Trophoblast cell (in vitro differentiated cells and primary cell): Measurements from ENCODE around the gene ZNF316.
"Not testable (repeated sequence)": the region's sequence is repeated elsewhere in the genome, so short reads cannot be mapped to it uniquely, and the experiment has no call there.

Experiments
- DNase-seq, 2 donors: peaks; one replicate each; pipeline ENCODE4 v3.0.0-alpha.2; 2016
- H2AFZ ChIP-seq: 2 replicates; pipeline ENCODE4 v1.6.1; 2013; ENCODE audit warnings: low read length, moderate library complexity, mild to moderate bottlenecking; ENCODE audit not compliant: insufficient read depth, poor library complexity
- H2AK5ac ChIP-seq: 2 replicates; pipeline ENCODE4 v1.6.1; 2013; ENCODE audit warnings: mild to moderate bottlenecking, low read length
- H2BK120ac ChIP-seq: 2 replicates; pipeline ENCODE4 v1.6.1; 2013; ENCODE audit warnings: low read length, mild to moderate bottlenecking, moderate library complexity; ENCODE audit not compliant: insufficient read depth, poor library complexity
- H2BK12ac ChIP-seq: 2 replicates; pipeline ENCODE4 v1.6.1; 2013; ENCODE audit warnings: mild to moderate bottlenecking, low read length, moderate library complexity
- H2BK5ac ChIP-seq: 2 replicates; pipeline ENCODE4 v1.6.1; 2013; ENCODE audit warnings: low read length, low read depth, moderate library complexity, mild to moderate bottlenecking; ENCODE audit not compliant: poor library complexity
- H3K14ac ChIP-seq: 2 replicates; pipeline ENCODE4 v1.6.1; 2013; ENCODE audit warnings: mild to moderate bottlenecking, low read length
- H3K18ac ChIP-seq: 2 replicates; pipeline ENCODE4 v1.6.1; 2013; ENCODE audit warnings: mild to moderate bottlenecking, low read length
- H3K23ac ChIP-seq: 2 replicates; pipeline ENCODE4 v1.6.1; 2013; ENCODE audit warnings: low read length
- H3K27ac ChIP-seq: 2 replicates; pipeline ENCODE4 v1.5.1; 2013; ENCODE audit warnings: low read depth, mild to moderate bottlenecking, inconsistent platforms, low read length, moderate library complexity
- H3K27me3 ChIP-seq: 2 replicates; pipeline ENCODE4 v1.6.1; 2013; ENCODE audit warnings: inconsistent platforms, mild to moderate bottlenecking, low read length, moderate library complexity; ENCODE audit not compliant: insufficient read depth
- H3K36me3 ChIP-seq, 2 experiments: 1 replicate in 1 of 2; 2 replicates in 1 of 2; pipeline ENCODE4 v1.6.1; 2013; ENCODE audit warnings: low read length in 2 of 2, mild to moderate bottlenecking in 2 of 2, moderate library complexity in 1 of 2; ENCODE audit not compliant: insufficient read depth in 2 of 2, control insufficient read depth in 1 of 2
- H3K4ac ChIP-seq: 2 replicates; pipeline ENCODE4 v1.6.1; 2013; ENCODE audit warnings: low read depth, mild to moderate bottlenecking, low read length, moderate library complexity
- H3K4me1 ChIP-seq, 2 experiments: 1 replicate in 1 of 2; 2 replicates in 1 of 2; pipeline ENCODE4 v1.6.1; 2013; ENCODE audit warnings: low read length in 2 of 2, mild to moderate bottlenecking in 2 of 2, moderate library complexity in 1 of 2; ENCODE audit not compliant: insufficient read depth in 2 of 2, control insufficient read depth in 1 of 2
- H3K4me2 ChIP-seq: 2 replicates; pipeline ENCODE4 v1.6.1; 2013; ENCODE audit warnings: inconsistent platforms, mild to moderate bottlenecking, low read length, moderate library complexity
- H3K4me3 ChIP-seq: 2 replicates; pipeline ENCODE4 v1.5.1; 2013; ENCODE audit warnings: mild to moderate bottlenecking, low read depth, low read length, inconsistent platforms
- H3K79me1 ChIP-seq: one replicate; pipeline ENCODE4 v1.6.1; 2013; ENCODE audit warnings: low read length
- H3K79me2 ChIP-seq: 2 replicates; pipeline ENCODE4 v1.6.1; 2013; ENCODE audit warnings: low read length, mild to moderate bottlenecking; ENCODE audit not compliant: control insufficient read depth, insufficient read depth, poor library complexity
- H3K9ac ChIP-seq: 2 replicates; pipeline ENCODE4 v1.6.1; 2013; ENCODE audit warnings: mild to moderate bottlenecking, low read length
- H3K9me3 ChIP-seq: 2 replicates; pipeline ENCODE4 v1.6.1; 2013; ENCODE audit warnings: low read depth, mild to moderate bottlenecking, control low read depth, inconsistent platforms, low read length; ENCODE audit not compliant: insufficient read depth
- H4K12ac ChIP-seq: 2 replicates; pipeline ENCODE4 v1.6.1; 2013; ENCODE audit warnings: low read depth, mild to moderate bottlenecking, low read length, moderate library complexity
- H4K8ac ChIP-seq: 2 replicates; pipeline ENCODE4 v1.6.1; 2013; ENCODE audit warnings: low read depth, mild to moderate bottlenecking, low read length, moderate library complexity
- H4K91ac ChIP-seq: one replicate; pipeline ENCODE4 v1.6.1; 2013; ENCODE audit warnings: low read depth, mild to moderate bottlenecking, low read length, moderate library complexity
- WGBS: extraction: QIAGEN DNeasy Blood & Tissue Kit; methylation state at CpG from one replicate; pipeline ENCODE4 v1.1.7; 2013; ENCODE audit warnings: missing lambda C conversion rate; ENCODE audit not compliant: insufficient read length, insufficient coverage; ENCODE audit errors: extremely low coverage; 5-methylcytosine and 5-hydroxymethylcytosine counted together

The ZNF316 gene

GRCh38 chr7:6631605-6632004 is 5.5 kb upstream of the ZNF316 start:
- Histone ChIP-seq H3K18ac (no peak overlapping the region), H2AK5ac (no peak overlapping the region), H3K4ac (no peak overlapping the region), H3K23ac (no peak overlapping the region), H3K27me3 (no peaks in the 10 kb centered on the region), H3K79me1 (peaks cover 1% of the 10 kb centered on the region), H4K91ac (no peak overlapping the region), H3K4me2 (no peak overlapping the region), H3K14ac (no peak overlapping the region), H3K9me3 (peaks cover 5% of the 10 kb centered on the region), H4K8ac (no peak overlapping the region), H2BK5ac (no peak overlapping the region), H3K27ac (no peak overlapping the region), H3K9ac (no peak overlapping the region), H3K4me1 (peaks cover 0 to 9% of the 10 kb centered on the region in 2 experiments), H2AFZ (no peak overlapping the region), H3K4me3 (no peak overlapping the region), H3K79me2 (no peaks in the 10 kb centered on the region), H2BK12ac (no peak overlapping the region), H4K12ac (no peak overlapping the region), H3K36me3 (no peaks in the 10 kb centered on the region), H2BK120ac (no peak overlapping the region)
- no peak for DNase-seq
- whole genome bisulfite sequencing, result no CpG with 5 or more reads among the region's 7 CpGs

GRCh38 chr7:6634021-6634420 is 3.1 kb upstream of the ZNF316 start:
- Histone ChIP-seq H3K27ac (no peak overlapping the region), H3K4ac (no peak overlapping the region), H3K9me3 (peaks cover 1% of the 10 kb centered on the region), H2AFZ (no peak overlapping the region), H3K14ac (no peak overlapping the region), H3K4me3 (no peak overlapping the region), H3K23ac (no peak overlapping the region), H2BK12ac (no peak overlapping the region), H3K18ac (no peak overlapping the region), H4K8ac (no peak overlapping the region), H3K4me1 (peaks cover 5 to 16% of the 10 kb centered on the region in 2 experiments), H3K79me2 (peaks cover 6% of the 10 kb centered on the region), H3K9ac (no peak overlapping the region), H3K4me2 (no peak overlapping the region), H4K91ac (no peak overlapping the region), H3K27me3 (no peaks in the 10 kb centered on the region), H2AK5ac (no peak overlapping the region), H4K12ac (no peak overlapping the region), H3K36me3 (peaks cover 0 to 2% of the 10 kb centered on the region in 2 experiments), H3K79me1 (peaks cover 7% of the 10 kb centered on the region), H2BK120ac (no peak overlapping the region), H2BK5ac (no peak overlapping the region)
- no peak for DNase-seq
- no CpG with 5 or more reads among the region's 8 CpGs for WGBS

- not testable (repeated sequence) for H3K79me1 ChIP-seq, H3K18ac ChIP-seq, H3K27ac ChIP-seq, H3K79me2 ChIP-seq, H3K36me3 ChIP-seq, H3K4ac ChIP-seq, H2BK12ac ChIP-seq, H2AFZ ChIP-seq, H4K8ac ChIP-seq, H3K9ac ChIP-seq, H3K4me2 ChIP-seq, H2AK5ac ChIP-seq, H3K14ac ChIP-seq, DNase-seq, H3K9me3 ChIP-seq, H3K27me3 ChIP-seq, H4K91ac ChIP-seq, H3K23ac ChIP-seq, H4K12ac ChIP-seq, H3K4me3 ChIP-seq, H2BK120ac ChIP-seq, H2BK5ac ChIP-seq
- H3K4me1 ChIP-seq, result peaks cover 5 to 13% of the 10 kb centered on the region in 2 experiments
- no CpG with 5 or more reads among the region's 5 CpGs for WGBS
Measured at GRCh38 chr7:6634971-6635370, 2.1 kb upstream of the ZNF316 start.

- no CpG with 5 or more reads among the region's 60 CpGs for WGBS
- no peak overlapping the region for H3K27ac ChIP-seq
- peak overlapping the region; percentile 70 for H3K9ac ChIP-seq
- DNase-seq, result peak in 1 of 2 donors; percentile 37
- peak overlapping the region; percentile 0 for H3K4ac ChIP-seq
- H3K36me3 ChIP-seq, result peaks cover 25 to 34% of the 10 kb centered on the region in 2 experiments
- peak overlapping the region; percentile 51 for H2AK5ac ChIP-seq
- peak overlapping the region; percentile 72 for H4K91ac ChIP-seq
- peak overlapping the region; percentile 91 for H3K14ac ChIP-seq
- no peaks in the 10 kb centered on the region for H3K27me3 ChIP-seq
- peaks cover 7% of the 10 kb centered on the region for H3K79me1 ChIP-seq
- H2BK120ac ChIP-seq, result peak overlapping the region; percentile 48
- no peak overlapping the region for H2BK12ac ChIP-seq
- peak overlapping the region; percentile 75 for H3K18ac ChIP-seq
- peak overlapping the region; percentile 70 for H4K12ac ChIP-seq
- peak overlapping the region; percentile 93 for H3K4me3 ChIP-seq
- H3K79me2 ChIP-seq, result peaks cover 6% of the 10 kb centered on the region
- H4K8ac ChIP-seq, result peak overlapping the region; percentile 40
- H2BK5ac ChIP-seq, result no peak overlapping the region
- H2AFZ ChIP-seq, result peak overlapping the region; percentile 51
- peaks cover 5 to 10% of the 10 kb centered on the region in 2 experiments for H3K4me1 ChIP-seq
- H3K9me3 ChIP-seq, result no peaks in the 10 kb centered on the region
- H3K23ac ChIP-seq, result no peak overlapping the region
- H3K4me2 ChIP-seq, result peak overlapping the region; percentile 72
Measured at GRCh38 chr7:6637544-6638229, 569 bp downstream of the ZNF316 start.
